OCI-LY3 (cell line): ENCODE measurements around the gene MACROD2.
A peak's percentile ranks its signal among the peaks of the same experiment; 100 is the strongest.

Source experiments
- H2AFZ ChIP-seq: fragments of 200-600, 300-600 bp; shearing (Covaris generic); 2 replicates; pipeline ENCODE4 v1.6.0; 2014; ENCODE audit warnings: antibody characterized with exemption, low read depth, low read length
- H3K27ac ChIP-seq: fragments of 200-600, 300-600 bp; sonication (generic); 2 replicates; pipeline ENCODE4 v1.5.1; 2014; ENCODE audit warnings: mild to moderate bottlenecking, low read length, moderate library complexity, mixed read lengths
- H3K27me3 ChIP-seq: fragments of 200-600, 300-600 bp; sonication (generic); 2 replicates; pipeline ENCODE4 v1.6.1; 2014; ENCODE audit warnings: low read depth, low read length, mixed read lengths
- H3K36me3 ChIP-seq: fragments of 200-600, 300-600 bp; sonication (generic); replicated peaks from 2 replicates; pipeline ENCODE3; 2014; ENCODE audit warnings: low read depth, low read length, mixed read lengths
- H3K4me1 ChIP-seq: fragments of 300-600, 200-600 bp; sonication (generic); 2 replicates; pipeline ENCODE4 v1.6.1; 2014; ENCODE audit warnings: low read length, mixed read lengths
- H3K4me2 ChIP-seq: fragments of 200-600, 300-600 bp; sonication (generic); 2 replicates; pipeline ENCODE4 v1.6.1; 2014; ENCODE audit warnings: low read length, mixed read lengths
- H3K4me3 ChIP-seq: fragments of 300-600, 200-600 bp; sonication (generic); 2 replicates; pipeline ENCODE4 v1.5.1; 2014; ENCODE audit warnings: antibody characterized with exemption, mild to moderate bottlenecking, low read length, moderate library complexity
- H3K79me2 ChIP-seq: fragments of 300-600, 200-600 bp; shearing (Covaris generic); 2 replicates; pipeline ENCODE4 v1.6.1; 2014; ENCODE audit warnings: mild to moderate bottlenecking, low read length, mixed read lengths
- H3K9ac ChIP-seq: fragments of 300-600, 200-600 bp; shearing (Covaris generic); 2 replicates; pipeline ENCODE4 v1.6.0; 2014; ENCODE audit warnings: mild to moderate bottlenecking, low read length, moderate library complexity
- H3K9me3 ChIP-seq: fragments of 200-600, 300-600 bp; shearing (Covaris generic); 2 replicates; pipeline ENCODE4 v1.6.1; 2014; ENCODE audit warnings: low read length, mixed read lengths; ENCODE audit not compliant: insufficient read depth
- H4K20me1 ChIP-seq: fragments of 200-600, 300-600 bp; sonication (generic); 2 replicates; pipeline ENCODE4 v1.6.1; 2016; ENCODE audit warnings: low read length, mixed read lengths; ENCODE audit not compliant: insufficient read depth
- EZH2phosphoT487 ChIP-seq: fragments of 200-600 bp; shearing (Covaris generic); IDR thresholded peaks from 2 replicates; pipeline ENCODE4 v1.6.1; 2018; ENCODE audit warnings: antibody characterized with exemption, mixed run types, low read depth
- TF ChIP-seq, protein P1 (sequence below): fragments of 200-600, 300-600 bp; sonication (generic); IDR thresholded peaks from 2 replicates; pipeline ENCODE4 v1.5.1; 2014; ENCODE audit warnings: antibody characterized with exemption, low read length, low read depth

MACROD2 gene

DNA sequence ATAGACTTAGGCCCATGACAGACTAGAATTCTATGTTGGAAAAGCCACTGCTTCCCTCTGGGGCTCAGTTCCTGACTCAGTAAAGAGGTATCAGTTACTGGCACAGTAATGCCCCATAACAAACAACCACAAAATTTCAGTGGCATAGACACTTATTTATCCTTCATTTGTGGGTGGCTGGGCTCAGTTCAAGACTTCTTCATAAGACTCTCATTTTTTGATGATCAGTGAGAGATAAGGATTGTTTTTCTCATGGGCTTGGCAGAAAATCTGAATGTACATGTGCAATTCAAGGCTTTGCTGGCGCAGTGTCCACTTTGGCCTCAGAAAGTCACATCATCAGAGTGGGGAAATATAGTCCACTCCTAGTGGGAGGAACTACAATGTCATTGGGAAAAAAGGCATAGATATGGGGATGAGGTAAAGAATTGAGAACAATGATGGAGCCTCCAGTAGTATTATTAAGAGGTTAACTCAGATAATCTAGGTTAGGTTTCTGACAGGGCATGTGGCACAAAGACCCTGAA lies 726.7 kb downstream of the MACROD2 start:
- Histone ChIP-seq H3K27me3 (no peaks in the 10 kb centered on the region), H3K9me3 (no peaks in the 10 kb centered on the region), H3K4me1 (peaks cover 28% of the 10 kb centered on the region), H3K4me2 (no peak overlapping the region), H2AFZ (no peak overlapping the region), H3K36me3 (no peaks in the 10 kb centered on the region), H4K20me1 (no peaks in the 10 kb centered on the region), H3K79me2 (no peaks in the 10 kb centered on the region), H3K9ac (no peak overlapping the region), H3K4me3 (no peak overlapping the region), H3K27ac (no peak overlapping the region)
- TF ChIP-seq, protein P1, sequence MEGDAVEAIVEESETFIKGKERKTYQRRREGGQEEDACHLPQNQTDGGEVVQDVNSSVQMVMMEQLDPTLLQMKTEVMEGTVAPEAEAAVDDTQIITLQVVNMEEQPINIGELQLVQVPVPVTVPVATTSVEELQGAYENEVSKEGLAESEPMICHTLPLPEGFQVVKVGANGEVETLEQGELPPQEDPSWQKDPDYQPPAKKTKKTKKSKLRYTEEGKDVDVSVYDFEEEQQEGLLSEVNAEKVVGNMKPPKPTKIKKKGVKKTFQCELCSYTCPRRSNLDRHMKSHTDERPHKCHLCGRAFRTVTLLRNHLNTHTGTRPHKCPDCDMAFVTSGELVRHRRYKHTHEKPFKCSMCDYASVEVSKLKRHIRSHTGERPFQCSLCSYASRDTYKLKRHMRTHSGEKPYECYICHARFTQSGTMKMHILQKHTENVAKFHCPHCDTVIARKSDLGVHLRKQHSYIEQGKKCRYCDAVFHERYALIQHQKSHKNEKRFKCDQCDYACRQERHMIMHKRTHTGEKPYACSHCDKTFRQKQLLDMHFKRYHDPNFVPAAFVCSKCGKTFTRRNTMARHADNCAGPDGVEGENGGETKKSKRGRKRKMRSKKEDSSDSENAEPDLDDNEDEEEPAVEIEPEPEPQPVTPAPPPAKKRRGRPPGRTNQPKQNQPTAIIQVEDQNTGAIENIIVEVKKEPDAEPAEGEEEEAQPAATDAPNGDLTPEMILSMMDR: no peak

DNA sequence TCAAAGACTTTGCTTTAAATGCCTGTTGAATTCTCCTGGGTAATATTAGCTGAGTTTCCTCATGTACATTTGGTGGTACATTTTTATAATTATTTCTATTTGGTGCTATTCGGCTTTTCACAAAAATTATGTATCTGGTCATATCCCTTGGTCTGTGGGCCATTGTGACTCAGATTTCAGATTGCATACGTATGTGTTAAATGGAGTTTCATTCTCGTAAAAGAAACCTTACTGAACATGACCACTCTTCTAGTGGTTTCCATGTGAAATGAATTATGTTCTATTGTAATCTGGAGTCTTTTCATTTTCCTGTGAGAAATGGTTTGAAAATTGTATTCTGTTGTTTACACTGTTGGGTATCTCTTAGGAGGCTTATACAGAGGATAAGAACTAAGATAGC lies 728.3 kb downstream of the MACROD2 start:
- Histone ChIP-seq H2AFZ (no peak overlapping the region), H3K27me3 (no peaks in the 10 kb centered on the region), H3K27ac (no peak overlapping the region), H3K4me3 (no peak overlapping the region), H3K36me3 (no peaks in the 10 kb centered on the region), H3K9me3 (no peaks in the 10 kb centered on the region), H3K79me2 (no peaks in the 10 kb centered on the region), H4K20me1 (no peaks in the 10 kb centered on the region), H3K4me1 (peaks cover 21% of the 10 kb centered on the region), H3K4me2 (no peak overlapping the region), H3K9ac (no peak overlapping the region)
- TF ChIP-seq, protein P1: no peak
- no peak for TF ChIP-seq EZH2phosphoT487

DNA sequence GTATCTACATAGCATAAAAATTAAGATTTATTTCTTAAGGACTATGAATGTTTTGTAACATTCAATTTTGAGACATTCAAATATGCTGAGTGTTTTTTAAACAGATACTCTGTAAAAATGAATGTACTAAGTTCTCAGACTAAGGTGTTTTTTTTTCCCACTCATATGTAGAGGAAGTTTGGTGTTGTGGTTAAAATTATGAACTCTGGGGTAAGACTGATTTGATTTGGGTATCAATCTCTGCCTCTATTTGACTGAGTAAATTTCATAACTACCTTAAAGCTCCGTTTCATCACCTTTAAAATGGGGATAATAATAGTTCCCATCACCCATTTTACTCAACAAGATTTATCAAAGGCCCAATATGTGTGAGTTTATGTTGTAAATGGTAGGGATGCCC lies 728.7 kb downstream of the MACROD2 start:
- no peaks in the 10 kb centered on the region for H3K9me3 ChIP-seq
- no peaks in the 10 kb centered on the region for H3K79me2 ChIP-seq
- TF ChIP-seq, protein P1: no peak
- no peak for TF ChIP-seq EZH2phosphoT487
- H3K36me3 ChIP-seq: no peaks in the 10 kb centered on the region
- peak overlapping the region; percentile 15; the same call in 1 of the 2 replicates for H3K4me2 ChIP-seq
- no peak overlapping the region for H3K4me3 ChIP-seq
- H3K9ac ChIP-seq: no peak overlapping the region
- no peaks in the 10 kb centered on the region for H4K20me1 ChIP-seq
- H2AFZ ChIP-seq: no peak overlapping the region
- H3K27ac ChIP-seq: no peak overlapping the region
- no peaks in the 10 kb centered on the region for H3K27me3 ChIP-seq
- peaks cover 21% of the 10 kb centered on the region for H3K4me1 ChIP-seq

DNA sequence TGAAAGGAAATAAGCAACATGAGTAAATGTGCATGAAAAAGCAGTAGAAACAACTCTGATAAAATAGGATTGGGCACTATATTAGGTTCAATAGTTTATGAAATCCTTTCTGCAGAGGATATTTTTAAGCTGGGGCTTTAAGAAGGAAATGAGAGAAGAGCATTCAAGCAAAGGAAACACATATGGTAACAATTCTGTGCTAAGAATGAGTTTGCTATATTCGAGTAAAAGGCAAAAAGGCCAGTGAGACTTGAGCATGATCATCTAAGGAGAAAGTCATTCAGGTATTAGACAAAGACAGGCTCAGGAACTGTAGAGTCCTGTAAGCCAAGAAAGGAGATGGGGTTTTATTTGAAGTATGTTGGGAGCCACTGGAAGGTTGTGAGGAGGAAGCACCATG lies 729.2 kb downstream of the MACROD2 start:
- H3K4me1 ChIP-seq: peaks cover 21% of the 10 kb centered on the region

More for the DNA sequence above, 729.2 kb downstream of the MACROD2 start:
- no peaks in the 10 kb centered on the region for H4K20me1 ChIP-seq
- no peak overlapping the region for H3K9ac ChIP-seq
- H3K27ac ChIP-seq: no peak overlapping the region
- TF ChIP-seq, protein P1: no peak
- no peak for TF ChIP-seq EZH2phosphoT487
- no peaks in the 10 kb centered on the region for H3K9me3 ChIP-seq
- H3K79me2 ChIP-seq: no peaks in the 10 kb centered on the region
- H3K36me3 ChIP-seq: no peaks in the 10 kb centered on the region
- H3K4me3 ChIP-seq: no peak overlapping the region
- H3K27me3 ChIP-seq: no peaks in the 10 kb centered on the region
- peak overlapping the region; percentile 15; the same call in 1 of the 2 replicates for H3K4me2 ChIP-seq
- H2AFZ ChIP-seq: no peak overlapping the region
